RPMI7951 (cell line): Measurements from ENCODE around the gene TYW5. TPM values are rescaled to one million over a fixed set of nuclear protein-coding genes. Genes with fewer than 3 reads are reported as not detected.
A peak's percentile ranks its signal among the peaks of the same experiment; 100 is the strongest.

ENCODE experiments used
- DNase-seq: peaks from one replicate; pipeline ENCODE4 v3.0.0-alpha.2; 2012; ENCODE audit warnings: low read depth
- total RNA-seq: library from RNA; depleted of rRNA; stranded (reverse); fragments of >200 nt; shearing (Covaris generic); gene quantifications from 2 replicates; pipeline ENCODE4 v1.2.3, GENCODE V29; 2014

Gene TYW5
- total RNA-seq, 1 experiment from 2014 or later = 9.1 TPM

- peak; percentile 47 for DNase-seq
Observed at GRCh38 chr2:199973703-199974102, 18.4 kb upstream of the TYW5 start.

GRCh38 chr2:199972088-199972626 is 16.9 kb upstream of the TYW5 start:
- no peak for DNase-seq

- DNase-seq = no peak
Observed at GRCh38 chr2:199968126-199968525, 12.8 kb upstream of the TYW5 start.

- DNase-seq = no peak
Observed at GRCh38 chr2:199966976-199967375, 11.7 kb upstream of the TYW5 start.

- no peak for DNase-seq
Observed at GRCh38 chr2:199966405-199966804, 11.1 kb upstream of the TYW5 start.

GRCh38 chr2:199962203-199962602 is 6.9 kb upstream of the TYW5 start:
- DNase-seq = no peak

GRCh38 chr2:199958014-199958413 is 2.7 kb upstream of the TYW5 start:
- DNase-seq = no peak

- no peak for DNase-seq
Observed at GRCh38 chr2:199956062-199956380, 730 bp upstream of the TYW5 start.

- DNase-seq = peak; percentile 58
Observed at GRCh38 chr2:199955007-199955338, 318 bp downstream of the TYW5 start.

GRCh38 chr2:199951023-199951422 is 4.3 kb downstream of the TYW5 start:
- no peak for DNase-seq

GRCh38 chr2:199950396-199950795 is 4.9 kb downstream of the TYW5 start:
- DNase-seq = no peak

GRCh38 chr2:199946836-199947235 is 8.5 kb downstream of the TYW5 start:
- no peak for DNase-seq

GRCh38 chr2:199946196-199946595 is 9.1 kb downstream of the TYW5 start:
- DNase-seq = peak; percentile 31

GRCh38 chr2:199943373-199943772 is 11.9 kb downstream of the TYW5 start:
- no peak for DNase-seq

GRCh38 chr2:199940373-199940772 is 14.9 kb downstream of the TYW5 start:
- peak; percentile 38 for DNase-seq

GRCh38 chr2:199936554-199936953 is 18.7 kb downstream of the TYW5 start:
- DNase-seq = no peak

GRCh38 chr2:199933466-199933865 is 21.8 kb downstream of the TYW5 start:
- peak; percentile 37 for DNase-seq

- DNase-seq = peak; percentile 82
Observed at GRCh38 chr2:199932312-199932855, 22.9 kb downstream of the TYW5 start.

- no peak for DNase-seq
Observed at GRCh38 chr2:199929262-199929661, 26.0 kb downstream of the TYW5 start.

- no peak for DNase-seq
Observed at GRCh38 chr2:199928626-199929025, 26.7 kb downstream of the TYW5 start.

GRCh38 chr2:199928226-199928625 is 27.1 kb downstream of the TYW5 start:
- no peak for DNase-seq

GRCh38 chr2:199926806-199927205 is 28.5 kb downstream of the TYW5 start:
- no peak for DNase-seq

GRCh38 chr2:199923924-199924323 is 31.4 kb downstream of the TYW5 start:
- no peak for DNase-seq

GRCh38 chr2:199922856-199923255 is 32.4 kb downstream of the TYW5 start:
- peak; percentile 73 for DNase-seq
